ENCODE results near the gene CPED1.
"Not testable (repeated sequence)": the region's sequence is repeated elsewhere in the genome, so short reads cannot be mapped to it uniquely, and the experiment has no call there.

CPED1 gene

GRCh38 chr7:121198502-121198901 lies 210.0 kb downstream of the CPED1 start:
- DNase-seq, result no peak

DNA sequence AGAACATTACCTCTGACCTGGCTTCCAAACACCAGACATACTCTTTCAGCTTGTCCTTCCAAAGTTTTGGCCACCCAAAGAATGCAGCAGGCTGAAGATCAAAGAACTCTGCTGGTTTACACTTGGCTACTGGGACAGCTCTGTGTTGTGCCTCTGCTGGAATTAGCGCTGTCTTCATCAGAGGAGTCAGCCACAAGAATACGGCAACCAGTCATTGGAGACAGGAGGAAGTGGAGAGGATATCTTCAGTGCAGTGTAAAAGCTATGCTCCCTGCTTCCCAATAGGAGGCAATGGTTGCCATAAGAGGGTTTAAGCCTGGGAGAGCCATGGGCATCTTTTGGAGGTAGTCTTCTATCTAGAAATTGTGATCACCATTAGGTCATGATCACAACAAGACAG lies 213.6 kb downstream of the CPED1 start:
- no peak for DNase-seq

- DNase-seq, result no peak
Measured at GRCh38 chr7:121202834-121203233, 214.3 kb downstream of the CPED1 start.

- DNase-seq, result no peak
Measured at GRCh38 chr7:121204537-121204936, 216.0 kb downstream of the CPED1 start.

GRCh38 chr7:121205777-121206176 lies 217.3 kb downstream of the CPED1 start:
- no peak for DNase-seq

DNA sequence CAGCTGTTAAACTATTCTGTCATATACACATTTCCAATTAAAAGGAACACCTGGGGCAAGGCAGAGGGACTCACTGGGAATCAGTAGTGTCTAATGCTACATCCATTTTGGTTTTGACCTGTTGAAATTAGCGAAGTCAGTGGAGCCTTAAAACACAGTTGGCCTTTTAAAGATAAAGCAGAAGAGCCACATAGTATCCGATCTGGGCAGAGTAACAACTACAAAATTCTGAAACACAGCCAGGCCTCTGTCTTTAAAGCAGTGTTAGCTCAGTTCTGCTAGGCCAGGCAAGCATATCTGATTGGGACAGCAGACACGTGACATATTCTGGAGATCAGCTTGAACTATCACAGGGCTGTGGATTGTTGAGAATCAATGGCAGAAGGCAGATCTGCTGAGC lies 222.7 kb downstream of the CPED1 start:
- DNase-seq, result no peak

DNA sequence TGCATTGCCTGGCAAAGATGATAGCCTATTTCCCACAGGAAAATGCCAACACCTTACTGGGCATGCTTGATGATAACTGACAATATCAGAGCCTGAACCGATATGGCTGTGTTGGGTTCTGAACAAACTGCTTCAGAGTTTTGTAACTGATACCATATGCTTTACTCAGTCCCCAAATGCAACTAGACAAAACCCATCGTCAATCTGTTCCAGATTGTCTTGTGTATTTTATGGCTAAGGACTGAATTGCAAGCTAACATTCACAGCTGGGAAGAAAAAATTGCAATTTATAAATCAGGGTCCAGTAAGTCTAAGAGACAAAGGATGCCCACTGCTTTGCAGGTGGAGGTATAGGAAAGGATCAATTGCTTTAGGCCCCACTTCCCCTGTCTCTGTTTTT lies 223.5 kb downstream of the CPED1 start:
- no peak for DNase-seq

GRCh38 chr7:121214657-121215056 lies 226.1 kb downstream of the CPED1 start:
- no peak for DNase-seq

DNA sequence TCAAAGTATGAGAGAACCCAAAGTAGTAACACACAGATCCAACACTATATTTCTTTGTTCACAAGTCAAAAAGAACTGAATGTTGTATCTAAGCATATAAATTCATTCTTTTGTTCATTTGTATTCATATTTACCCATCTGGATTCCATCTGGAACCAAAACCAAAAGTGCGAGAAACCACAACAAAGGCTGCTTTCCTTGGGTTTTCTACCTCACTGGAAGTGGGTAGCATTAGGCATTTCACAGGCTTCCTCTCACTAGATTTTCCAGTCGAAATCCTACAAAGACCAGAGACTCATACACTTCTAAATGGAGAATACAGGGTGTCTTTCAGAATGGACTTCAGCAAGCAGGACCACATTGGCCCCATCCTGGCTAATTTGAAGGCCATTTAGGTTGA lies 230.5 kb downstream of the CPED1 start:
- DNase-seq, result no peak

DNA sequence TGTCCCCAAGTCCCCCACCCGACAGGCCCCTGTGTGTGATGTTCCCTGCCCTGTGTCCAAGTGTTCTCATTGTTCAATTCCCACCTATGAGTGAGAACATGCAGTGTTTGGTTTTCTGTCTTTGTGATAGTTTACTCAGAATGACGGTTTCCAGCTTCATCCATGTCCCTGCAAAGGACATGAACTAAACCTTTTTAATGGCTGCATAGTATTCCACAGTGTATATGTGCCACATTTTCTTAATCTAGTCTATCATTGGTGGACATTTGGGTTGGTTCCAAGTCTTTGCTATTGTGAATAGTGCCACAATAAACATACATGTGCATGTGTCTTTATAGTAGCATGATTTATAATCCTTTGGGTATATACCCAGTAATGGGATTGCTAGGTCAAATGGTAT lies 232.6 kb downstream of the CPED1 start:
- not testable (repeated sequence) for DNase-seq

- no peak for DNase-seq
Measured at GRCh38 chr7:121228779-121229178, 240.3 kb downstream of the CPED1 start.

DNA sequence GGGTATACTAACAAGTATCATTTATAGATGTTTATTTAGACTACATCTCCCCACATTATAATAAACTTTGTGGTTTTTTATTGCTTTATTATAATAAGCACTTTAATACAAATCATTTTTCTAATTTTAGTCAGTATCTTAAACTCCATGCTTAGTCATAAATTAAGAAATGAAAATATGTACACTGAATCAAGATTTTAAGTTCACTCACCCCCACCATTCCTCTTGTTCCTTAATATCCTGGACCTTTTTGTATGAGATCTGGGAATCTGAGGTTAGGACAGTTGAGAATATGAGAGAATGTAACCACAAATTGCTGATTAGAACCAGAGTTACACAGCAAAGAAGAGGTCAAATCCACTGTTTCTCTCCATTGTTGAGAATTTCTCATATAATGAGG lies 246.7 kb downstream of the CPED1 start:
- DNase-seq, result no peak

DNA sequence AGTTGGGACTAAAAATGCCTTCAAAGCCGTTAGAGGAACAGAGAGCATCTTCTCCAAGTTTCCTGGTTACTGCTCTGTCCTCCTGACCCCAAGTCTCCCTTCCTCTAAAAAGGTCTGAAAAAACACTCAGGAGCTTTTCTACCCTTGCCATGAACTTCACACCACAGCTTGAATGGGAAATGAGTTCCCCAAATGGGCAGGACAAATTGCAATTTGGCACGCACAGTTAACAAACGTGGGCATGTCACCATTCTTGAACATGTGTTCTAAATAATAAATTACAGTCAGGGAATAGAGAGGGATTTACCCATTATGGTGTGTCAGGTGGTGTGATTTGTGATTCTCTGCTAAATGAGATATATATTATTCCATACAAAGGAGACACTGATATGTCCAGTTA lies 249.1 kb downstream of the CPED1 start:
- DNase-seq, result no peak

DNA sequence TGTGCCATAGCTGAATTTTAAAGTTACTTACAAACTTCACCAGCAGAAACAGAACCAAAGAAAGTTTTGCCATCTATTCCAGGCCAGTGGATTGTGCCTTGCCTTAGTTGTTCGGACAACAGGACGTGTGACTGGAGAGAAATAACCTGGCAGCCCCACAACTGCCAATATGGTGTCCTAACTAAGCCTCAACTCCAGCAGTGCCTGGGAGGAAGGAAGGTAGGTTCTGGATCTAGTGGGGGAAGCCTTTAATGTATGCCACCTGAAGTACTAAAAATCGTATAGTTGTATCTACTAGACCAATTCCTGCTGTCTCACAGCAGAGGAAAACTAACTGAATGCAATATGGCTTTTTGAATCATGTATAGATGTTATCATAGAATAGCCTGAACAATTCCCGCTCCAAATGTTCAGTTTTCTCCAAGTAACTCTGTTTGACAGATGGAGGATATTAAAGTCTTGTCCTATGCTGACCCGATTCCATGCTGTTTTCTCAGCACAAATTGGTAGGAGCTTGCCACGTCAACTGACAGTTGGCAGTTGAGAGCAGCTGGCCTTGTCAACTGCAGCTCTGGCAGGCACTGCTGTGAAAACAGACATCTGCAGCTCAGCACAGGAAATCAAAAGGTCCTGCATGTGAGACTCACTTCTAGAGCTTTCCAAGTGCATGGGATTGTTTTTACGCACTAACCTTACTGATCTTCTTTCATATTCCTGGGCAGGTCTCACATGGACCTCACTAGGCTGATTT lies 255.8 kb downstream of the CPED1 start:
- DNase-seq, result no peak

- not testable (repeated sequence) for DNase-seq
Measured at GRCh38 chr7:121251367-121251766, 262.9 kb downstream of the CPED1 start.

DNA sequence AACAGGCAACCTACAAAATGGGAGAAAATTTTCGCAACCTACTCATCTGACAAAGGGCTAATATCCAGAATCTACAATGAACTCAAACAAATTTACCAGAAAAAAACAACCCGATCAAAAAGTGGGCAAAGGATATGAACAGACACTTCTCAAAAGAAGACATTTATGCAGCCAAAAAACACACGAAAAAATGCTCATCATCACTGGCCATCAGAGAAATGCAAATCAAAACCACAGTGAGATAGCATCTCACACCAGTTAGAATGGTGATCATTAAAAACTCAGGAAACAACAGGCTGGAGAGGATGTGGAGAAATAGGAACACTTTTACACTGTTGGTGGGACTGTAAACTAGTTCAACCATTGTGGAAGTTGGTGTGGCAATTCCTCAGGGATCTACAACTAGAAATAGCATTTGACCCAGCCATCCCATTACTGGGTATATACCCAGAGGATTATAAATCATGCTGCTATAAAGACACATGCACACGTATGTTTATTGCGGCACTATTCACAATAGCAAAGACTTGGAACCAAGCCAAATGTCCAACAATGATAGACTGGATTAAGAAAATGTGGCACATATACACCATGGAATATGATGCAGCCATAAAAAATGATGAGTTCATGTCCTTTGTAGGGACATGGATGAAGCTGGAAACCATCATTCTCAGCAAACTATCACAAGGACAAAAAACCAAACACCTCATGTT lies 264.2 kb downstream of the CPED1 start:
- DNase-seq, result not testable (repeated sequence)

DNA sequence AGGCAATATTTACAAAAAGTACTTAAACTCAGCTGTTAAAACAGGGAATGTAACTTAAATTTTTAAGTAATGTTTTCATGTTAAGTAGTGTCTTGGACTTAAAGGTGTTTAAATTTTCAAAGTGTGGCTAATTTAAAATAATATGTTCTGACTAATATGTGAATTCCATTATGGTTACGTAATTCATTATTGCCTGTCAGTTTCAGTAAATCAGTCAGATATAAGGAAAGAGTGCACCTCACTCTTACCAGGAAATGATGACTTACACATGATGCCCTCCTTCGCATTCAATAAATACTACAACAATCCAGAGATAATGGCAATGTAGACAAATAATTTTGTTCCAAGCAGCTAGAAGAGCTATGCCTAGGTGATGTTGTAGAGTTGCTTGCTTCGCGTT lies 271.3 kb downstream of the CPED1 start:
- no peak for DNase-seq

DNA sequence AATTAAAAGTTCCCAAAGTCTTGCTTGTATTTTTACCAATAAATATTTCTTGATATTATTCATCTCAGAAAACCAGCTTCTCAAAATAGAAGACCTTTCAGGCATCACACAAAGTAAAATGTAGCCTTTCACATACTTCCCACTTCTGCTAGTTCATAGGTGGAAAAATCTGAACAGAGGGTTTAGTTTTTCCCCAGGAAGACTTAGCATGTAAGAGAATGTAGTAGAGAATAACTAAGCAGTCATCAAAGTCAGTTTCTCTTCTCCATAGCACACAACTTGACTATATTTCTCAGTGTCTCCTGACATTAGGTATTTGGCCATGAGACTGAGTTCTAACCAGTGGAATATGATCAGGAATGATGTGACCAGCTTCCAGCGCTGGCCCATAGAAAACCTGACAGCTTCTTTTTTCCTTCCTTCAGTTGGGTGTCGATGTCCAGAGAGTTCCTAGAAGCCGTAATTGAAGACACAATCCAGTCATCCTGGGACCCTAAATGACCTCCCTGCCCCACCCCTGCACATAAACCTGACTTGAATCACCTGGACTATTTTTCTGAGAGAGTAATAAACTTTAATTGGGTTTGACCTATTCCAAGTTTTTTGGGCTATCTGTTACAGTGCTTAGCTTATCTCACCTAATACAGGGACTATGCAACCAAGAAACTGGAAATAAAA lies 272.8 kb downstream of the CPED1 start:
- DNase-seq, result no peak

- no peak for DNase-seq
Measured at GRCh38 chr7:121262221-121262620, 273.7 kb downstream of the CPED1 start.

- no peak for DNase-seq
Measured at GRCh38 chr7:121262969-121263368, 274.5 kb downstream of the CPED1 start.

DNA sequence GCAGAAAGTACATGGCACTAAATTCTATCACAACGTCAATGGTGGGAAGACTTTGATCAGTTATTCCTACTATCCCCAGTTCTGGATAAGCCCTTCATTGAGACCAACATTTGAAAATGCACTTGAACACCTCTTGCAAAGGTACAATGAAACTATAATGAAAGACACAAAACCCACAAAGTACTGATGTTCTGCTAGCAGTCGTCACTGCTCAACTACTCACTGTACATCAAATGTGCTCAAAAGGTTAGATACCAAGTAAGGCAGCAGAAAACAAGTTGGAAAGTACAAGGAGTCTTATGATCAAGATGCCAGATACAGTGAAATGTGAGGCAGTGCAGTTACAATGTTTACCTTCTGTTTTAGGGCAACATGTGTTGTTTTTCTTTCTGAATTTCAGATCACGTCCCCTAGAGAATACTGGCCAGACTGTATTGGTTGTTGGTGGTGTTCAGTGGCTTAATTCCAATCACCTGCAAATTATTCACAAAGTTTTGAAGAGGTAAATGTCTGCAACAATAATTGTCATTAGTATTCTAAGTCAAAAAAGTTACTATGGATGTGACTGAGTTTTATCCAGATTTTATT lies 277.9 kb downstream of the CPED1 start:
- DNase-seq, result no peak

DNA sequence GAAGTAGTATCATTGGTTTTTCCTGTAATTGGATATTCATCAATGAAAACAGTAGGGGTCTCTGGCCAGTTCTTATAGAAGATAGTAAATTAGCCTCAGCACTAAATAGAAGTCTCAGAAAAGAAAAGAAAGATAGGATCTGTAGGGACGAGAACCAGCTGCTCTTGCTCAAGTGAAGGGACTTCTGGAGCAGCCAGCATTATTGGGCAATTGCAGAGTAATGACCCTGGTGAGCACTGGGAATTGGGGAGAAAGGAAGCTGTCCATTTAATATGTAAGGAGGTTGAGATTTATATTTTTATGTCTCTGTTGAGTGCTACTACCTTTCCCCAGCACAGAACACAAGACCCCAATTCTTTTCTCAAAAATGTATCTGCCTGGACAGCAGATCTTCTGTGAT lies 279.1 kb downstream of the CPED1 start:
- no peak for DNase-seq

- DNase-seq, result no peak
Measured at GRCh38 chr7:121269798-121270197, 281.3 kb downstream of the CPED1 start.

DNA sequence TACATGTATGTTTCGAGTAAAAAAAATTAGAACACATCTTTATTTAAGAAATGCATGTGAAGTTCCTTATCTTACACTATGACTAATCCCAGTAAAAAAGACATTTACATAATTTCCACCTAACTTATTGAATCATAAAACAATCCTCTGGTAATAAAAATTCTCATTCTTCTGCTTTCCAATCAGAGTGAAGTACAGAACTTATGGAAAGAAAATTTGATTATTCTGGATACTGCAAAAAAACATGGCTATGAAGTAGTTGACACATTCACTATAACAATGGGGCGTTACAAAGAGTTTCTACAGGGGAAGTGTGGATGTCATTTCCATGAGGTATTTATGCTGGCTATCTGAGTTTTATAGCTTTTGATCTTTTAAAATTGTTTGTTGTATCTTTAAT lies 282.6 kb downstream of the CPED1 start:
- no peak for DNase-seq
